GM12878 (cell line): ENCODE measurements around the gene SSTR4. TPM values are rescaled to one million over a fixed set of nuclear protein-coding genes. Genes with fewer than 3 reads are reported as not detected.

Experiments used
- ATAC-seq: fragments of 200-7000 bp; cut with Tn5 transposase; 3 replicates; pipeline ENCODE4 v1.9.1; 2020; ENCODE audit warnings: mild to moderate bottlenecking, moderate library complexity
- Bru-seq: library from RNA; stranded (reverse); fragments of 400-500 nt; gene quantifications from one replicate; lab custom pipeline; 2021; lab: Mats Ljungman, UMichigan
- BruChase-seq, 2 experiments: library from RNA; stranded (reverse); fragments of 400-500 nt; gene quantifications; one replicate each; lab custom pipeline; 2021; lab: Mats Ljungman, UMichigan
- BruUV-seq: library from RNA; stranded (reverse); fragments of 400-500 nt; replicated peaks from 2 replicates; lab custom pipeline; 2021; lab: Mats Ljungman, UMichigan
- CTCF ChIA-PET: fragments of 300-600 bp; sonication (Branson Sonifier 250); formaldehyde crosslinking; extraction: SDS; loops from one replicate; lab custom pipeline; 2021; ENCODE audit warnings: inconsistent platforms; lab: Yijun Ruan, JAX
- POLR2A ChIA-PET: fragments of 350-600 bp; formaldehyde crosslinking; extraction: SDS; loops from one replicate; lab custom pipeline; 2021; ENCODE audit warnings: inconsistent platforms; lab: Charles Lee
- RAD21 ChIA-PET: fragments of 300-600 bp; sonication (Branson Sonifier 250); formaldehyde crosslinking; loops from one replicate; lab custom pipeline; 2023; ENCODE audit warnings: antibody characterized with exemption; ENCODE audit not compliant: unreplicated experiment; lab: Charles Lee
- SMC1A ChIA-PET: fragments of 300-600 bp; sonication (Branson Sonifier 250); formaldehyde crosslinking; loops from one replicate; lab custom pipeline; 2023; ENCODE audit not compliant: unreplicated experiment, uncharacterized antibody; lab: Charles Lee
- DNase-seq: peaks from one replicate; pipeline ENCODE4 v3.0.0-alpha.2; 2011; ENCODE audit warnings: low read depth, low spot score
- FAIRE-seq: peaks from 3 replicates; lab custom pipeline; 2011; peaks lifted over from hg19 to GRCh38; lab: Jason Lieb, UNC
- H2AFZ ChIP-seq: 2 replicates; pipeline ENCODE4 v1.6.0; 2011; ENCODE audit warnings: low read depth, low read length, control low read depth; ENCODE audit not compliant: control insufficient read depth
- H3K27ac ChIP-seq: 2 replicates; pipeline ENCODE4 v1.5.1; 2011; ENCODE audit warnings: control low read depth; ENCODE audit not compliant: control insufficient read depth, insufficient read depth
- H3K27me3 ChIP-seq, 2 experiments: replicated peaks in 1 of 2; 2 replicates each; pipeline versions ENCODE4 v1.6.0 to v1.6.1; 2011; ENCODE audit warnings: low read length in 1 of 2; ENCODE audit not compliant: control insufficient read depth in 2 of 2, insufficient read depth in 2 of 2
- H3K36me3 ChIP-seq, 2 experiments: 2 replicates each; pipeline ENCODE4 v1.5.1; 2011; ENCODE audit warnings: low read length in 1 of 2; ENCODE audit not compliant: control insufficient read depth in 2 of 2, insufficient read depth in 2 of 2
- H3K4me1 ChIP-seq: 2 replicates; pipeline ENCODE4 v1.6.1; 2011; ENCODE audit warnings: mild to moderate bottlenecking, low read length, moderate library complexity, mixed read lengths; ENCODE audit not compliant: control insufficient read depth, insufficient read depth
- H3K4me2 ChIP-seq: 2 replicates; pipeline ENCODE4 v1.6.0; 2011; ENCODE audit warnings: control low read depth; ENCODE audit not compliant: control insufficient read depth, insufficient read depth
- H3K4me3 ChIP-seq: fragments of 200-600 bp; sonication (generic); 2 replicates; pipeline ENCODE4 v1.5.1; 2016
- H3K79me2 ChIP-seq: 2 replicates; pipeline ENCODE4 v1.6.0; 2011; ENCODE audit warnings: low read length; ENCODE audit not compliant: control insufficient read depth, insufficient read depth
- H3K9ac ChIP-seq: 2 replicates; pipeline ENCODE4 v1.8.0; 2011; ENCODE audit warnings: low read length, control low read depth, mixed read lengths; ENCODE audit not compliant: control insufficient read depth, insufficient read depth
- H3K9me3 ChIP-seq: replicated peaks from 3 replicates; pipeline ENCODE4 v1.5.1; 2011; ENCODE audit warnings: mild to moderate bottlenecking, low read length; ENCODE audit not compliant: control insufficient read depth, insufficient read depth
- H4K20me1 ChIP-seq: 2 replicates; pipeline ENCODE4 v1.6.0; 2011; ENCODE audit not compliant: control insufficient read depth, insufficient read depth
- BCLAF1 ChIP-seq: fragments of 450-650 bp; IDR thresholded peaks from 2 replicates; pipeline ENCODE4 v1.6.1; 2017; ENCODE audit warnings: antibody characterized with exemption, mild to moderate bottlenecking, moderate library complexity
- CBX3 ChIP-seq: fragments of 200-600 bp; sonication (generic); IDR thresholded peaks from 2 replicates; pipeline ENCODE4 v1.6.1; 2016; ENCODE audit warnings: low read depth, borderline replicate concordance
- EZH2 ChIP-seq: IDR thresholded peaks from 2 replicates; pipeline ENCODE4 v1.6.1; 2012; ENCODE audit warnings: low read depth, mild to moderate bottlenecking, control low read depth, inconsistent platforms, low read length, borderline replicate concordance; ENCODE audit not compliant: control insufficient read depth
- GATAD2B ChIP-seq: fragments of 450-650 bp; conservative IDR thresholded peaks from 2 replicates; pipeline ENCODE4 v1.6.1; 2017; ENCODE audit warnings: low read depth, mild to moderate bottlenecking, moderate library complexity
- HDAC2 ChIP-seq: fragments of 200-600 bp; sonication (generic); IDR thresholded peaks from 2 replicates; pipeline ENCODE4 v1.6.1; 2017
- IKZF1 ChIP-seq: fragments of 450-650 bp; conservative IDR thresholded peaks from 2 replicates; pipeline ENCODE4 v1.6.1; 2017; ENCODE audit warnings: antibody characterized with exemption, mild to moderate bottlenecking
- KLF5 ChIP-seq: fragments of 450-650 bp; IDR thresholded peaks from 2 replicates; pipeline ENCODE4 v1.6.1; 2014; ENCODE audit warnings: mild to moderate bottlenecking; ENCODE audit not compliant: partially characterized antibody
- MYB ChIP-seq: fragments of 150-350 bp; IDR thresholded peaks from 2 replicates; pipeline ENCODE4 v1.6.1; 2014; ENCODE audit warnings: mild to moderate bottlenecking, low read depth, low read length, borderline replicate concordance
- NBN ChIP-seq: fragments of 450-650 bp; IDR thresholded peaks from 2 replicates; pipeline ENCODE4 v1.6.1; 2016
- POLR2A ChIP-seq: IDR thresholded peaks from 2 replicates; pipeline ENCODE4 v1.6.1; 2011; ENCODE audit warnings: low read depth, mild to moderate bottlenecking, low read length
- POLR2AphosphoS2 ChIP-seq: IDR thresholded peaks from 2 replicates; pipeline ENCODE4 v1.6.1; 2011; ENCODE audit warnings: low read depth, mild to moderate bottlenecking, low read length, improper control_type of control experiment, moderate library complexity
- REST ChIP-seq: IDR thresholded peaks from 2 replicates; pipeline ENCODE4 v1.6.1; 2012; ENCODE audit warnings: mild to moderate bottlenecking, low read depth, low read length
- ZNF384 ChIP-seq: IDR thresholded peaks from 2 replicates; pipeline ENCODE4 v1.6.1; 2012; ENCODE audit warnings: low read depth, mild to moderate bottlenecking, low read length, improper control_type of control experiment, borderline replicate concordance
- whole genome bisulfite sequencing: methylation state at CpG from one replicate; pipeline ENCODE4 v1.1.6; 2016; ENCODE audit warnings: low lambda C conversion rate; ENCODE audit not compliant: insufficient replicate concordance, insufficient coverage; ENCODE audit errors: missing lambda C conversion rate; 5-methylcytosine and 5-hydroxymethylcytosine counted together
- in situ Hi-C: fragments of 300-500 bp; cut with MboI; formaldehyde crosslinking; loops from 9 replicates; pipeline ENCODE4 v1.14.3; 2018; ENCODE audit warnings: mixed read lengths
- intact Hi-C: fragments of 100-400 bp; cut with micrococcal nuclease; formaldehyde crosslinking; loops from one replicate; pipeline ENCODE4 v1.14.2; 2022; ENCODE audit not compliant: unreplicated experiment
- long read RNA-seq, 2 experiments: library from polyadenylated mRNA; unstranded; transcript quantifications; one replicate each; pipeline ENCODE4 v2.0.0, GENCODE V29; 2019 to 2020
- polyA minus RNA-seq, 3 experiments: library from RNA; depleted of rRNA, polyadenylated mRNA; stranded (reverse); fragments of >200 nt; gene quantifications; 2 replicates each; pipeline ENCODE4 v1.2.3, GENCODE V29; 2011
- polyA plus RNA-seq, 11 experiments: library from polyadenylated mRNA; depleted of rRNA in 4 of 11; unstranded in 6 of 11; stranded (reverse) in 5 of 11; fragments of >200 nt; fragmentation: Nextera tagmentation in 4 of 11; fragmentation: Illumina TruSeq in 1 of 11; extraction: Ambion mirVana in 4 of 11; extraction: Trizol in 1 of 11; gene quantifications; 1 replicate in 1 of 11; 2 replicates in 10 of 11; pipeline versions ENCODE4 v1.2.1 to v1.2.3, GENCODE V29; 2011 to 2016; ENCODE audit warnings: inconsistent platforms in 2 of 11, missing spikeins in 2 of 11, low read depth in 1 of 11
- total RNA-seq, 4 experiments: library from RNA; depleted of rRNA in 3 of 4; stranded (reverse); fragments of >200 nt in 3 of 4; fragmentation: Illumina TruSeq in 1 of 4; extraction: Trizol in 1 of 4; gene quantifications; 2 replicates each; pipeline versions ENCODE4 v1.2.1 to v1.2.3, GENCODE V29; 2013 to 2021

SSTR4 gene, protein sequence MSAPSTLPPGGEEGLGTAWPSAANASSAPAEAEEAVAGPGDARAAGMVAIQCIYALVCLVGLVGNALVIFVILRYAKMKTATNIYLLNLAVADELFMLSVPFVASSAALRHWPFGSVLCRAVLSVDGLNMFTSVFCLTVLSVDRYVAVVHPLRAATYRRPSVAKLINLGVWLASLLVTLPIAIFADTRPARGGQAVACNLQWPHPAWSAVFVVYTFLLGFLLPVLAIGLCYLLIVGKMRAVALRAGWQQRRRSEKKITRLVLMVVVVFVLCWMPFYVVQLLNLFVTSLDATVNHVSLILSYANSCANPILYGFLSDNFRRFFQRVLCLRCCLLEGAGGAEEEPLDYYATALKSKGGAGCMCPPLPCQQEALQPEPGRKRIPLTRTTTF
- not detected in 2 replicates for total RNA-seq (2013; cell fraction: nucleolus; rRNA removed)
- total RNA-seq (2014; rRNA removed) = not detected in 2 replicates
- total RNA-seq (2014; rRNA removed; fragmentation: Illumina TruSeq; extraction: Trizol) = not detected in 2 replicates
- total RNA-seq (2021) = not detected in 2 replicates
- polyA plus RNA-seq (2011; ENCODE audit: low read depth) = not detected
- not detected in 2 replicates for polyA plus RNA-seq (2011; rRNA removed)
- polyA plus RNA-seq (2011; cell fraction: cytosol; rRNA removed) = not detected in 2 replicates
- not detected in 2 replicates for polyA plus RNA-seq (2011; cell fraction: nucleus; rRNA removed)
- not detected in 2 replicates for polyA plus RNA-seq (2012)
- not detected in 2 replicates for polyA plus RNA-seq (2014; fragmentation: Illumina TruSeq; extraction: Trizol)
- not detected for polyA plus RNA-seq (2014; fragmentation: Nextera tagmentation; extraction: Ambion mirVana)
- polyA plus RNA-seq (2014; rRNA removed) = not detected in 2 replicates
- polyA plus RNA-seq (2016; fragmentation: Nextera tagmentation; extraction: Ambion mirVana) = not detected
- polyA minus RNA-seq (2011; rRNA and poly(A)+ RNA removed) = not detected in 2 replicates
- polyA minus RNA-seq (2011; cell fraction: cytosol; rRNA and poly(A)+ RNA removed) = not detected in 2 replicates
- polyA minus RNA-seq (2011; cell fraction: nucleus; rRNA and poly(A)+ RNA removed) = not detected in 2 replicates
- Bru-seq, nascent RNA = not detected
- BruChase-seq, experiment 1, labeled RNA remaining after a 6-hour chase = not detected
- not detected for BruChase-seq, experiment 2, labeled RNA remaining after a 2-hour chase
- long read RNA-seq, experiment 1 = 0 reads
- long read RNA-seq, experiment 2 = 0 reads

- ChIA-PET POLR2A (no interaction called here), CTCF (interaction anchor here (0.7 kb wide), 1 partner anchor 17 kb away, joined by 3 read pairs; no protein-coding TSS in a partner anchor), RAD21 (no interaction called here), SMC1A (no interaction called here)
- intact Hi-C loops (no loop called here), in situ Hi-C loops (no loop called here)
- Histone ChIP-seq H2AFZ (no peak within 1 kb of the TSS), H3K9ac (no peak within 1 kb of the TSS), H3K4me3 (no peak within 1 kb of the TSS), H3K4me2 (no peak within 1 kb of the TSS), H3K9me3 (no peaks in the 10 kb centered on the region), H3K27ac (no peak within 1 kb of the TSS), H3K79me2 (no peaks in the 10 kb centered on the region), H3K4me1 (no peaks in the 10 kb centered on the region), H3K36me3 (no peaks in the 10 kb centered on the region), H3K27me3 (peaks cover 0 to 2% of the 10 kb centered on the region in 2 experiments; a peak in 1 of 4 replicates), H4K20me1 (no peaks in the 10 kb centered on the region)
- FAIRE-seq (no peak), DNase-seq (no peak), ATAC-seq (no peak)
- no TSS peak for BruUV-seq
- 76% methylated on average over 48 of the region's 83 CpGs for WGBS
- TF ChIP-seq NBN = no peak
- no peak for TF ChIP-seq POLR2AphosphoS2
- no peak for TF ChIP-seq HDAC2
- no peak for TF ChIP-seq KLF5
- no peak for TF ChIP-seq GATAD2B
- TF ChIP-seq CBX3 = no peak
- TF ChIP-seq IKZF1 = no peak
- TF ChIP-seq REST = no peak
- no peak for TF ChIP-seq EZH2
- TF ChIP-seq POLR2A = no peak
- TF ChIP-seq BCLAF1 = no peak
- no peak for TF ChIP-seq ZNF384
- TF ChIP-seq MYB = no peak
Measured at GRCh38 chr20:23034721-23035671, at the start of gene SSTR4. Gene SSTR4, plus strand, starts transcription at chr20:23035312. Its CDS starts 172 bp downstream, at chr20:23035484.
